ENCODE data around the gene IQCF2. TPM values are rescaled to one million over a fixed set of nuclear protein-coding genes. Genes with fewer than 3 reads are reported as not detected.
"Not testable (repeated sequence)": the region's sequence is repeated elsewhere in the genome, so short reads cannot be mapped to it uniquely, and the experiment has no call there.

Gene IQCF2
- total RNA-seq, 4 donors from 2014 or later: not detected

DNA sequence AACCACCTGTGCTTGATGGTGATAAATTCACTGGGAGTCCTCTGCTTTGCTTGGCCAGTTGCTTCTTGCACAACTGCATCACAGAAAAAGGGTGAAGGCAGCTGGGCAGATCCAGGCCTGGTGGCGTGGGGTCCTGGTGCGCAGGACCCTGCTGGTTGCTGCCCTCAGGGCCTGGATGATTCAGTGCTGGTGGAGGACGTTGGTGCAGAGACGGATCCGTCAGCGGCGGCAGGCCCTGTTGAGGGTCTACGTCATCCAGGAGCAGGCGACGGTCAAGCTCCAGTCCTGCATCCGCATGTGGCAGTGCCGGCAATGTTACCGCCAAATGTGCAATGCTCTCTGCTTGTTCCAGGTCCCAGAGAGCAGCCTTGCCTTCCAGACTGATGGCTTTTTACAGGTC, 31.1 kb upstream of the IQCF2 start:
- in situ Hi-C loops (cut with MboI; ENCODE audit: low sequenced_read_pairs in 4 of 4): no loop called here
- TF ChIP-seq, protein P1, sequence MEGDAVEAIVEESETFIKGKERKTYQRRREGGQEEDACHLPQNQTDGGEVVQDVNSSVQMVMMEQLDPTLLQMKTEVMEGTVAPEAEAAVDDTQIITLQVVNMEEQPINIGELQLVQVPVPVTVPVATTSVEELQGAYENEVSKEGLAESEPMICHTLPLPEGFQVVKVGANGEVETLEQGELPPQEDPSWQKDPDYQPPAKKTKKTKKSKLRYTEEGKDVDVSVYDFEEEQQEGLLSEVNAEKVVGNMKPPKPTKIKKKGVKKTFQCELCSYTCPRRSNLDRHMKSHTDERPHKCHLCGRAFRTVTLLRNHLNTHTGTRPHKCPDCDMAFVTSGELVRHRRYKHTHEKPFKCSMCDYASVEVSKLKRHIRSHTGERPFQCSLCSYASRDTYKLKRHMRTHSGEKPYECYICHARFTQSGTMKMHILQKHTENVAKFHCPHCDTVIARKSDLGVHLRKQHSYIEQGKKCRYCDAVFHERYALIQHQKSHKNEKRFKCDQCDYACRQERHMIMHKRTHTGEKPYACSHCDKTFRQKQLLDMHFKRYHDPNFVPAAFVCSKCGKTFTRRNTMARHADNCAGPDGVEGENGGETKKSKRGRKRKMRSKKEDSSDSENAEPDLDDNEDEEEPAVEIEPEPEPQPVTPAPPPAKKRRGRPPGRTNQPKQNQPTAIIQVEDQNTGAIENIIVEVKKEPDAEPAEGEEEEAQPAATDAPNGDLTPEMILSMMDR (IDR thresholded peaks at IDR 0.05 in 4 of 5, conservative IDR thresholded peaks at IDR 0.05 in 1 of 5): no peak
- TF ChIP-seq POLR2A (IDR thresholded peaks at IDR 0.05): no peak
- Histone ChIP-seq H3K9me3 (peaks cover 0 to 3% (median 0%) of the 10 kb centered on the region in 3 donors), H3K36me3 (no peaks in the 10 kb centered on the region), H3K4me3 (no peak overlapping the region), H3K4me1 (no peaks in the 10 kb centered on the region), H3K27ac (no peak overlapping the region), H3K27me3 (no peaks in the 10 kb centered on the region)
- DNase-seq: no peak
- intact Hi-C loops (cut with DNase I; ENCODE audit: low total_unique reads): no loop called here
- ATAC-seq: no peak

DNA sequence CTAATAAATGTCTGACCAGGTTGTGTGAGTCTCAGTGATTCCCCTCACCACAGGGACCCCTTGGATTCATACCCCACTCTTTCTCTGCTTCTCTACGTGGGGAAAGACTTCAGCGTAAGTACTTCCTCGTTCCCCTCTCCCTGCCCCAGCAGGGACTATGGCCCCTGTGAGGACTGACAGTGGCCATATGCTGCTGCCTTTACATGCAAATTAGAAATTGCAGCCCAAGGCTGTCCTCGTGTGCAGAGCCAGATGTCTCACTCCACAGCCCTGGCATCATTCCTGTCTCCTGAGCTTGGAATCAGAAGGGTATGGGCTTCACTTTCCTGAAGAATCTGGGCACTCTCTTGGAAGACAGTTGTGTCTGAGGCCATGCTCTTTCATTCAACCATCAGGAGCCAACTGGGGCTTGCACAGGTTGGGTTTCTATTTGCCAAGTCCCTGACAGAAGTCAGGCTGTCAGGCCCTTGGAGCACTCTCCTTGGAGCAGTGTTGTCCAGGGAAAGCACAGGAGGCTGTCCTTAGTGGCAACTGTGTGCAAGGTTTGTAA, 30.5 kb upstream of the IQCF2 start:
- Histone ChIP-seq H3K27me3 (no peaks in the 10 kb centered on the region), H3K9me3 (peaks cover 0 to 3% (median 0%) of the 10 kb centered on the region in 3 donors), H3K36me3 (no peaks in the 10 kb centered on the region), H3K27ac (no peak overlapping the region), H3K4me3 (no peak overlapping the region), H3K4me1 (no peaks in the 10 kb centered on the region)
- ATAC-seq (no peak), DNase-seq (no peak)
- TF ChIP-seq, protein P1 (IDR thresholded peaks at IDR 0.05 in 4 of 5, conservative IDR thresholded peaks at IDR 0.05 in 1 of 5): no peak
- TF ChIP-seq POLR2A (IDR thresholded peaks at IDR 0.05): no peak
- intact Hi-C loops (cut with DNase I; ENCODE audit: low total_unique reads): no loop called here
- in situ Hi-C loops (cut with MboI; ENCODE audit: low sequenced_read_pairs in 4 of 4): no loop called here

DNA sequence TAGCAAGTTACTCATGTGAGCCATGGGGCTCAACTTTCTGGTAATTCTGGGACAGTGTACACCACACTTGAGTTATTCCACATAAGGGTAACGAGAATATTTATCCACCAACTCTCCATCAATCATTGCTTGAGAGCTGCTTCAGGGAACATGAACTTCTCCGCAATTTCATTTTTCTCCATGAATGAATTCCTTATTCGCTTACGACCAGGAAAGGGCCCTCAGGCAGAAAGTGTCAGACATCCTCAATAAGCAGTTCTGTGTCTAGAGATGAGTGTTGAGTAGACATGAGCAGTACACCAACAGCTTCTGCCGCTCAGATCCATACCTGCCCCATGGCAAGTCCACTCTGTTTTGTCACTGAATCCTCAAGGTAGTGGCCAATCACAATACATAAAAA, 24.8 kb upstream of the IQCF2 start:
- Histone ChIP-seq H3K4me1 (no peaks in the 10 kb centered on the region), H3K36me3 (no peaks in the 10 kb centered on the region), H3K9me3 (no peaks in the 10 kb centered on the region), H3K27ac (no peak overlapping the region), H3K4me3 (no peak overlapping the region), H3K27me3 (peaks cover 0 to 2% (median 0%) of the 10 kb centered on the region in 3 donors)
- TF ChIP-seq, protein P1 (IDR thresholded peaks at IDR 0.05 in 4 of 5, conservative IDR thresholded peaks at IDR 0.05 in 1 of 5): no peak
- TF ChIP-seq POLR2A (IDR thresholded peaks at IDR 0.05): no peak
- DNase-seq (no peak), ATAC-seq (no peak)
- intact Hi-C loops (cut with DNase I; ENCODE audit: low total_unique reads): no loop called here
- in situ Hi-C loops (cut with MboI; ENCODE audit: low sequenced_read_pairs in 4 of 4): no loop called here

DNA sequence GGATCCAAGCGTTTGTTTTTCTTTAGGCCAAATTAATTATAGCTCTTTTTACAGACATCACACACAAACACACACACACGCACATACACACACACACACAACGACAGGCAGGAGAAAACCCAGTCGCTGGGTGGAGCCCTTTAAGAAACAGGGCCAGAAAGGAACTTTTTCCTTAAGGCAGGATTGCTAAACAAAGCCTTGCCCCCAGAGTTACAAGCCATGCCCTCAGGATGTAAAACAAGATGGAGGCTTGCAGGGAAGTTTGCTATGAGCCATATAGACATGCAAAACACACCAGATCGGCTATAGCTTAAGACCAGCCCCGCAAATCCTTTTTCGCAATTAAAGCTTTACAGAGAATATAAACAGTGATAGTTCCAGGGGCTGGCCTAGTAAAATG, 16.3 kb upstream of the IQCF2 start:
- TF ChIP-seq, protein P1 (IDR thresholded peaks at IDR 0.05 in 4 of 5, conservative IDR thresholded peaks at IDR 0.05 in 1 of 5): no peak
- TF ChIP-seq POLR2A (IDR thresholded peaks at IDR 0.05): no peak
- Histone ChIP-seq H3K9me3 (no peaks in the 10 kb centered on the region), H3K27ac (no peak overlapping the region), H3K4me1 (no peaks in the 10 kb centered on the region), H3K4me3 (no peak overlapping the region), H3K27me3 (no peaks in the 10 kb centered on the region), H3K36me3 (no peaks in the 10 kb centered on the region)
- DNase-seq: no peak
- intact Hi-C loops (cut with DNase I; ENCODE audit: low total_unique reads): no loop called here
- ATAC-seq: no peak
- in situ Hi-C loops (cut with MboI; ENCODE audit: low sequenced_read_pairs in 4 of 4): no loop called here

DNA sequence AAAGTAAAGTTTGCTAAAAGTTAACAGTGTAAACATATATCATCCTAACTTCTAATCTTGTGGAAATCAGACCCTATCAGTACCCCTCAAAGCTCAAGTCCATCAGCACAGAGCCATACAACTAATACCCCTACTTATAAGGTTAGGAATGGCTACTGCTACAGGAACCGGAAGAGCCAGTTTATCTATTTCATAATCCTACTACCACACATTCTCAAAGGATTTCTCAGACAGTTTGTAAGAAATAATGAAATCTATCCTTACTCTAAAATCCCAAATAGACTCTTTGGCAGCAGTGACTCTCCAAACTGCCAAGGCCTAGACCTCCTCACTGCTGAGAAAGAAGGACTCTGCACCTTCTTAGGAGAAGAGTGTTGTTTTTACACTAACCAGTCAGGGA, 6.0 kb upstream of the IQCF2 start:
- ATAC-seq; H3K4me3 ChIP-seq; in situ Hi-C loops (cut with MboI; ENCODE audit: low sequenced_read_pairs in 4 of 4); DNase-seq; H3K36me3 ChIP-seq; intact Hi-C loops (cut with DNase I; ENCODE audit: low total_unique reads); H3K27me3 ChIP-seq; H3K27ac ChIP-seq; H3K9me3 ChIP-seq; H3K4me1 ChIP-seq: not testable (repeated sequence)

All from gastrocnemius medialis (tissue), 4 donors.